ENCODE data around the gene NXN. TPM values are rescaled to one million over a fixed set of nuclear protein-coding genes. Genes with fewer than 3 reads are reported as not detected.

Gene NXN
- total RNA-seq, 1 donor from 2014 or later = 177 TPM

GRCh38 chr17:882827-883585 is 96.6 kb downstream of the NXN start:
- H3K9me3 Mint-ChIP-seq (ENCODE audit: unreplicated experiment) = peaks cover 13% of the 10 kb centered on the region
- peak overlapping the region; percentile 70 for H3K27ac Mint-ChIP-seq (ENCODE audit: unreplicated experiment)
- no peak for TF ChIP-seq CTCF (IDR thresholded peaks at IDR 0.05; ENCODE audit: partially characterized antibody, unreplicated experiment)
- peaks cover 10% of the 10 kb centered on the region for H3K27me3 Mint-ChIP-seq (ENCODE audit: unreplicated experiment)
- no peaks in the 10 kb centered on the region for H3K36me3 Mint-ChIP-seq (ENCODE audit: unreplicated experiment)
- peaks cover 40% of the 10 kb centered on the region for H3K4me1 Mint-ChIP-seq (ENCODE audit: low read depth, unreplicated experiment)
- no peak overlapping the region for H3K4me3 Mint-ChIP-seq (ENCODE audit: unreplicated experiment)
- DNase-seq = no peak

GRCh38 chr17:881778-882177 is 97.8 kb downstream of the NXN start:
- H3K27ac Mint-ChIP-seq (ENCODE audit: unreplicated experiment) = peak overlapping the region; percentile 29
- no peak for DNase-seq
- H3K4me3 Mint-ChIP-seq (ENCODE audit: unreplicated experiment) = peak overlapping the region; percentile 20
- peaks cover 42% of the 10 kb centered on the region for H3K4me1 Mint-ChIP-seq (ENCODE audit: low read depth, unreplicated experiment)
- TF ChIP-seq CTCF (IDR thresholded peaks at IDR 0.05; ENCODE audit: partially characterized antibody, unreplicated experiment) = no peak
- peaks cover 13% of the 10 kb centered on the region for H3K9me3 Mint-ChIP-seq (ENCODE audit: unreplicated experiment)
- no peaks in the 10 kb centered on the region for H3K36me3 Mint-ChIP-seq (ENCODE audit: unreplicated experiment)
- peaks cover 12% of the 10 kb centered on the region for H3K27me3 Mint-ChIP-seq (ENCODE audit: unreplicated experiment)

GRCh38 chr17:880443-881269 is 98.9 kb downstream of the NXN start:
- TF ChIP-seq CTCF (IDR thresholded peaks at IDR 0.05; ENCODE audit: partially characterized antibody, unreplicated experiment) = no peak
- peaks cover 45% of the 10 kb centered on the region for H3K4me1 Mint-ChIP-seq (ENCODE audit: low read depth, unreplicated experiment)
- H3K27me3 Mint-ChIP-seq (ENCODE audit: unreplicated experiment) = peaks cover 12% of the 10 kb centered on the region
- no peak for DNase-seq
- H3K36me3 Mint-ChIP-seq (ENCODE audit: unreplicated experiment) = no peaks in the 10 kb centered on the region
- H3K9me3 Mint-ChIP-seq (ENCODE audit: unreplicated experiment) = peaks cover 13% of the 10 kb centered on the region
- no peak overlapping the region for H3K4me3 Mint-ChIP-seq (ENCODE audit: unreplicated experiment)
- H3K27ac Mint-ChIP-seq (ENCODE audit: unreplicated experiment) = peak overlapping the region; percentile 55

- DNase-seq = peak; percentile 45
- peaks cover 12% of the 10 kb centered on the region for H3K27me3 Mint-ChIP-seq (ENCODE audit: unreplicated experiment)
- H3K27ac Mint-ChIP-seq (ENCODE audit: unreplicated experiment) = peak overlapping the region; percentile 55
- no peaks in the 10 kb centered on the region for H3K36me3 Mint-ChIP-seq (ENCODE audit: unreplicated experiment)
- H3K9me3 Mint-ChIP-seq (ENCODE audit: unreplicated experiment) = peaks cover 11% of the 10 kb centered on the region
- no peak overlapping the region for H3K4me3 Mint-ChIP-seq (ENCODE audit: unreplicated experiment)
- peaks cover 44% of the 10 kb centered on the region for H3K4me1 Mint-ChIP-seq (ENCODE audit: low read depth, unreplicated experiment)
- peak; percentile 40 for TF ChIP-seq CTCF (IDR thresholded peaks at IDR 0.05; ENCODE audit: partially characterized antibody, unreplicated experiment)
Observed at GRCh38 chr17:879546-880442, 99.8 kb downstream of the NXN start.

Data from glutamatergic neuron (in vitro differentiated cells).